ENCODE results near the gene PDE3A.

The PDE3A gene

GRCh38 chr12:20369305-20370013 lies 1.1 kb downstream of the PDE3A start:
- Histone ChIP-seq H3K23ac (ENCODE audit: low read length) (no peak overlapping the region), H3K9me3 (ENCODE audit: insufficient read depth, low read depth, low read length) (no peaks in the 10 kb centered on the region), H3K27ac (ENCODE audit: low read depth, low read length) (peak overlapping the region; percentile 66), H4K91ac (ENCODE audit: low read depth, low read length) (peak overlapping the region; percentile 76), H2BK12ac (ENCODE audit: low read length) (peak overlapping the region; percentile 52), H3K18ac (ENCODE audit: low read length) (peak overlapping the region; percentile 79), H3K4me1 (ENCODE audit: control insufficient read depth in 1 of 2, insufficient read depth in 2 of 2, low read length in 2 of 2) (no peaks in the 10 kb centered on the region), H3K4me3 (ENCODE audit: low read depth, low read length) (peak overlapping the region; percentile 88), H3K36me3 (ENCODE audit: control insufficient read depth in 1 of 2, insufficient read depth in 2 of 2, low read length in 2 of 2) (no peaks in the 10 kb centered on the region), H4K12ac (ENCODE audit: low read depth, low read length) (peak overlapping the region; percentile 93), H3K4ac (ENCODE audit: low read depth, low read length) (no peak overlapping the region), H2BK120ac (ENCODE audit: insufficient read depth, low read length, poor library complexity) (peak overlapping the region; percentile 24), H3K27me3 (ENCODE audit: insufficient read depth, low read length) (no peaks in the 10 kb centered on the region), H3K79me2 (ENCODE audit: control insufficient read depth, insufficient read depth, low read length, poor library complexity) (peaks cover 4% of the 10 kb centered on the region), H3K4me2 (ENCODE audit: low read length) (peak overlapping the region; percentile 95), H2BK5ac (ENCODE audit: low read depth, low read length, poor library complexity) (no peak overlapping the region), H3K9ac (ENCODE audit: low read length) (peak overlapping the region; percentile 84), H2AFZ (ENCODE audit: insufficient read depth, low read length, poor library complexity) (peak overlapping the region; percentile 66), H4K8ac (ENCODE audit: low read depth, low read length) (peak overlapping the region; percentile 33), H2AK5ac (ENCODE audit: low read length) (no peak overlapping the region), H3K79me1 (ENCODE audit: low read length) (peaks cover 12% of the 10 kb centered on the region), H3K14ac (ENCODE audit: low read length) (peak overlapping the region; percentile 80)
- peak in 1 of 2 donors; percentile 7 for DNase-seq
- WGBS (ENCODE audit: extremely low coverage, insufficient coverage, insufficient read length), result no CpG with 5 or more reads among the region's 63 CpGs

- Histone ChIP-seq H2AK5ac (ENCODE audit: low read length) (no peak overlapping the region), H2BK5ac (ENCODE audit: low read depth, low read length, poor library complexity) (no peak overlapping the region), H3K27me3 (ENCODE audit: insufficient read depth, low read length) (no peaks in the 10 kb centered on the region), H3K27ac (ENCODE audit: low read depth, low read length) (no peak overlapping the region), H3K79me2 (ENCODE audit: control insufficient read depth, insufficient read depth, low read length, poor library complexity) (peaks cover 4% of the 10 kb centered on the region), H3K18ac (ENCODE audit: low read length) (peak overlapping the region; percentile 79), H2AFZ (ENCODE audit: insufficient read depth, low read length, poor library complexity) (no peak overlapping the region), H3K4ac (ENCODE audit: low read depth, low read length) (no peak overlapping the region), H4K8ac (ENCODE audit: low read depth, low read length) (peak overlapping the region; percentile 33), H3K9ac (ENCODE audit: low read length) (peak overlapping the region; percentile 84), H2BK120ac (ENCODE audit: insufficient read depth, low read length, poor library complexity) (no peak overlapping the region), H3K36me3 (ENCODE audit: control insufficient read depth in 1 of 2, insufficient read depth in 2 of 2, low read length in 2 of 2) (no peaks in the 10 kb centered on the region), H3K79me1 (ENCODE audit: low read length) (peaks cover 12% of the 10 kb centered on the region), H3K4me3 (ENCODE audit: low read depth, low read length) (peak overlapping the region; percentile 88), H3K14ac (ENCODE audit: low read length) (peak overlapping the region; percentile 11), H2BK12ac (ENCODE audit: low read length) (no peak overlapping the region), H4K91ac (ENCODE audit: low read depth, low read length) (no peak overlapping the region), H3K23ac (ENCODE audit: low read length) (no peak overlapping the region), H3K9me3 (ENCODE audit: insufficient read depth, low read depth, low read length) (no peaks in the 10 kb centered on the region), H3K4me2 (ENCODE audit: low read length) (peak overlapping the region; percentile 95), H3K4me1 (ENCODE audit: control insufficient read depth in 1 of 2, insufficient read depth in 2 of 2, low read length in 2 of 2) (no peaks in the 10 kb centered on the region), H4K12ac (ENCODE audit: low read depth, low read length) (no peak overlapping the region)
- no CpG with 5 or more reads among the region's 21 CpGs for WGBS (ENCODE audit: extremely low coverage, insufficient coverage, insufficient read length)
- DNase-seq, result no peak
These were observed 1.7 kb downstream of the PDE3A start for GRCh38 chr12:20370014-20370386.

GRCh38 chr12:20370866-20371519 lies 2.7 kb downstream of the PDE3A start:
- Histone ChIP-seq H2BK5ac (ENCODE audit: low read depth, low read length, poor library complexity) (no peak overlapping the region), H3K9me3 (ENCODE audit: insufficient read depth, low read depth, low read length) (no peaks in the 10 kb centered on the region), H4K91ac (ENCODE audit: low read depth, low read length) (no peak overlapping the region), H3K27me3 (ENCODE audit: insufficient read depth, low read length) (no peaks in the 10 kb centered on the region), H3K23ac (ENCODE audit: low read length) (no peak overlapping the region), H2AK5ac (ENCODE audit: low read length) (no peak overlapping the region), H3K36me3 (ENCODE audit: control insufficient read depth in 1 of 2, insufficient read depth in 2 of 2, low read length in 2 of 2) (no peaks in the 10 kb centered on the region), H4K8ac (ENCODE audit: low read depth, low read length) (no peak overlapping the region), H3K4me1 (ENCODE audit: control insufficient read depth in 1 of 2, insufficient read depth in 2 of 2, low read length in 2 of 2) (no peaks in the 10 kb centered on the region), H3K27ac (ENCODE audit: low read depth, low read length) (no peak overlapping the region), H3K4me3 (ENCODE audit: low read depth, low read length) (no peak overlapping the region), H3K14ac (ENCODE audit: low read length) (no peak overlapping the region), H2BK12ac (ENCODE audit: low read length) (no peak overlapping the region), H2AFZ (ENCODE audit: insufficient read depth, low read length, poor library complexity) (no peak overlapping the region), H3K79me2 (ENCODE audit: control insufficient read depth, insufficient read depth, low read length, poor library complexity) (peaks cover 4% of the 10 kb centered on the region), H3K18ac (ENCODE audit: low read length) (no peak overlapping the region), H3K4me2 (ENCODE audit: low read length) (peak overlapping the region; percentile 38), H3K4ac (ENCODE audit: low read depth, low read length) (no peak overlapping the region), H2BK120ac (ENCODE audit: insufficient read depth, low read length, poor library complexity) (no peak overlapping the region), H4K12ac (ENCODE audit: low read depth, low read length) (no peak overlapping the region), H3K79me1 (ENCODE audit: low read length) (peaks cover 12% of the 10 kb centered on the region), H3K9ac (ENCODE audit: low read length) (no peak overlapping the region)
- WGBS (ENCODE audit: extremely low coverage, insufficient coverage, insufficient read length), result no CpG with 5 or more reads among the region's 5 CpGs
- DNase-seq, result no peak

- H3K9ac ChIP-seq (ENCODE audit: low read length), result no peak overlapping the region
- no peak overlapping the region for H3K4me3 ChIP-seq (ENCODE audit: low read depth, low read length)
- H3K36me3 ChIP-seq (ENCODE audit: control insufficient read depth in 1 of 2, insufficient read depth in 2 of 2, low read length in 2 of 2), result no peaks in the 10 kb centered on the region
- H2BK120ac ChIP-seq (ENCODE audit: insufficient read depth, low read length, poor library complexity), result no peak overlapping the region
- H3K4me1 ChIP-seq (ENCODE audit: control insufficient read depth in 1 of 2, insufficient read depth in 2 of 2, low read length in 2 of 2), result no peaks in the 10 kb centered on the region
- no peak overlapping the region for H2BK5ac ChIP-seq (ENCODE audit: low read depth, low read length, poor library complexity)
- no peak overlapping the region for H2AFZ ChIP-seq (ENCODE audit: insufficient read depth, low read length, poor library complexity)
- H3K27me3 ChIP-seq (ENCODE audit: insufficient read depth, low read length), result no peaks in the 10 kb centered on the region
- no peak overlapping the region for H3K4me2 ChIP-seq (ENCODE audit: low read length)
- H2BK12ac ChIP-seq (ENCODE audit: low read length), result no peak overlapping the region
- H3K14ac ChIP-seq (ENCODE audit: low read length), result no peak overlapping the region
- H4K12ac ChIP-seq (ENCODE audit: low read depth, low read length), result no peak overlapping the region
- WGBS (ENCODE audit: extremely low coverage, insufficient coverage, insufficient read length), result no CpG with 5 or more reads among the region's 3 CpGs
- no peak overlapping the region for H3K23ac ChIP-seq (ENCODE audit: low read length)
- no peak overlapping the region for H4K91ac ChIP-seq (ENCODE audit: low read depth, low read length)
- H4K8ac ChIP-seq (ENCODE audit: low read depth, low read length), result no peak overlapping the region
- H3K9me3 ChIP-seq (ENCODE audit: insufficient read depth, low read depth, low read length), result no peaks in the 10 kb centered on the region
- peaks cover 4% of the 10 kb centered on the region for H3K79me2 ChIP-seq (ENCODE audit: control insufficient read depth, insufficient read depth, low read length, poor library complexity)
- DNase-seq, result no peak
- no peak overlapping the region for H3K27ac ChIP-seq (ENCODE audit: low read depth, low read length)
- H2AK5ac ChIP-seq (ENCODE audit: low read length), result no peak overlapping the region
- H3K18ac ChIP-seq (ENCODE audit: low read length), result no peak overlapping the region
- no peak overlapping the region for H3K4ac ChIP-seq (ENCODE audit: low read depth, low read length)
- H3K79me1 ChIP-seq (ENCODE audit: low read length), result peaks cover 12% of the 10 kb centered on the region
These were observed 4.2 kb downstream of the PDE3A start for GRCh38 chr12:20372326-20373096.

Measured in trophoblast cell (in vitro differentiated cells and primary cell).